CD4-positive, alpha-beta T cell treated with Interleukin-4 for 1 hour (primary cell): Measurements from ENCODE around the gene PTCH1.
A peak's percentile ranks its signal among the peaks of the same experiment; 100 is the strongest.

Experiments
- DNase-seq, 2 donors: peaks; one replicate each; pipeline ENCODE4 v3.0.0-alpha.2; 2020 to 2022

PTCH1 gene

GRCh38 chr9:95516734-95517558 is at the start of gene PTCH1:
Gene PTCH1, minus strand, starts transcription at chr9:95516971.
- peak in 1 of 2 donors; percentile 37 for DNase-seq

- DNase-seq: no peak
Observed at GRCh38 chr9:95565982-95566381, 49.2 kb upstream of the PTCH1 start.

- no peak for DNase-seq
Observed at GRCh38 chr9:95561913-95562312, 45.1 kb upstream of the PTCH1 start.

GRCh38 chr9:95557142-95557541 is 40.4 kb upstream of the PTCH1 start:
- no peak for DNase-seq

- DNase-seq: no peak
Observed at GRCh38 chr9:95556521-95556920, 39.8 kb upstream of the PTCH1 start.

GRCh38 chr9:95552814-95553546 is 36.2 kb upstream of the PTCH1 start:
- DNase-seq: peak in 1 of 2 donors; percentile 33

GRCh38 chr9:95552255-95552654 is 35.5 kb upstream of the PTCH1 start:
- DNase-seq: no peak

- no peak for DNase-seq
Observed at GRCh38 chr9:95551406-95551805, 34.6 kb upstream of the PTCH1 start.

GRCh38 chr9:95545831-95546567 is 29.2 kb upstream of the PTCH1 start:
- no peak for DNase-seq

- no peak for DNase-seq
Observed at GRCh38 chr9:95533996-95534680, 17.4 kb upstream of the PTCH1 start.

GRCh38 chr9:95529910-95530309 is 13.1 kb upstream of the PTCH1 start:
- DNase-seq: no peak

GRCh38 chr9:95528908-95529502 is 12.2 kb upstream of the PTCH1 start:
- DNase-seq: no peak

- no peak for DNase-seq
Observed at GRCh38 chr9:95522871-95523370, 6.2 kb upstream of the PTCH1 start.

- no peak for DNase-seq
Observed at GRCh38 chr9:95521699-95522098, 4.9 kb upstream of the PTCH1 start.

- no peak for DNase-seq
Observed at GRCh38 chr9:95517559-95518425, 1.0 kb upstream of the PTCH1 start.

GRCh38 chr9:95516221-95516733 is 494 bp downstream of the PTCH1 start:
- no peak for DNase-seq

- DNase-seq: peak in 1 of 2 donors; percentile 34
Observed at GRCh38 chr9:95515272-95516113, 1.3 kb downstream of the PTCH1 start.

- no peak for DNase-seq
Observed at GRCh38 chr9:95514342-95514741, 2.4 kb downstream of the PTCH1 start.

GRCh38 chr9:95513711-95514110 is 3.1 kb downstream of the PTCH1 start:
- no peak for DNase-seq

GRCh38 chr9:95512709-95513095 is 4.1 kb downstream of the PTCH1 start:
- no peak for DNase-seq
